GM21381 (cell line): ENCODE measurements around the gene FCN3.

Experiments used
- ATAC-seq: cut with Tn5 transposase; IDR thresholded peaks from one replicate; pipeline ENCODE4 v1.9.1; 2021; ENCODE audit warnings: mild to moderate bottlenecking, moderate library complexity; ENCODE audit not compliant: unreplicated experiment

The FCN3 gene

GRCh38 chr1:27343639-27344025, 31.0 kb downstream of the FCN3 start:
- ATAC-seq, result no peak

- ATAC-seq, result peak; percentile 39
Observed at GRCh38 chr1:27342778-27343638, 31.6 kb downstream of the FCN3 start.

GRCh38 chr1:27342391-27342777, 32.2 kb downstream of the FCN3 start:
- no peak for ATAC-seq

- no peak for ATAC-seq
Observed at GRCh38 chr1:27341525-27342252, 32.9 kb downstream of the FCN3 start, which contains the start of gene SYTL1. SYTL1 (plus strand) TSS chr1:27342022; CDS start chr1:27345335, 3,313 bp downstream.

- ATAC-seq, result no peak
Observed at GRCh38 chr1:27339213-27339612, 35.4 kb downstream of the FCN3 start.

- no peak for ATAC-seq
Observed at GRCh38 chr1:27338751-27339150, 35.9 kb downstream of the FCN3 start.

- ATAC-seq, result no peak
Observed at GRCh38 chr1:27336756-27337155, 37.9 kb downstream of the FCN3 start.

GRCh38 chr1:27335506-27336422, 38.9 kb downstream of the FCN3 start:
- no peak for ATAC-seq

GRCh38 chr1:27333717-27334279, 40.8 kb downstream of the FCN3 start:
- no peak for ATAC-seq

- no peak for ATAC-seq
Observed at GRCh38 chr1:27332536-27333281, 41.9 kb downstream of the FCN3 start.

GRCh38 chr1:27331922-27332321, 42.7 kb downstream of the FCN3 start:
- no peak for ATAC-seq

- no peak for ATAC-seq
Observed at GRCh38 chr1:27331426-27331825, 43.2 kb downstream of the FCN3 start.

- ATAC-seq, result no peak
Observed at GRCh38 chr1:27330786-27331185, 43.8 kb downstream of the FCN3 start.

GRCh38 chr1:27327964-27328363, 46.7 kb downstream of the FCN3 start:
- ATAC-seq, result no peak

GRCh38 chr1:27325286-27325685, 49.3 kb downstream of the FCN3 start:
- ATAC-seq, result no peak

- ATAC-seq, result no peak
Observed at GRCh38 chr1:27322569-27323240, 51.9 kb downstream of the FCN3 start.

GRCh38 chr1:27321813-27322568, 52.6 kb downstream of the FCN3 start, which contains the start of gene TMEM222:
TMEM222 (plus strand) TSS chr1:27322163; CDS start chr1:27322198, 35 bp downstream.
- peak; percentile 93 for ATAC-seq
